K562 (cell line): ENCODE results near the gene TMEM150C.

Experiments
- CEBPB ChIP-seq: fragments of 450-650 bp; IDR thresholded peaks from 2 replicates; pipeline ENCODE4 v1.6.1; 2016; ENCODE audit warnings: missing genetic modification characterization, missing compliant biosample characterization
- FOXP1 ChIP-seq: sonication (generic); formaldehyde crosslinking; IDR thresholded peaks from 2 replicates; pipeline ENCODE4 v1.8.0; 2022; ENCODE audit warnings: mild to moderate bottlenecking, missing genetic modification reagents
- NRF1 ChIP-seq, 2 experiments: fragments of 450-650 bp; IDR thresholded peaks in 1 of 2; conservative IDR thresholded peaks in 1 of 2; 2 replicates each; pipeline ENCODE4 v1.6.1; 2014; ENCODE audit warnings: mild to moderate bottlenecking in 2 of 2
- POLR3A ChIP-seq: IDR thresholded peaks from 2 replicates; pipeline ENCODE4 v1.6.1; 2011; ENCODE audit warnings: borderline replicate concordance, mild to moderate bottlenecking, moderate library complexity; ENCODE audit not compliant: insufficient read length, insufficient read depth; ENCODE audit errors: extremely low read depth
- RNF219 ChIP-seq: fragments of 250-450 bp; sonication (Bioruptor Pico); IDR thresholded peaks from 2 replicates; pipeline ENCODE4 v1.5.0; 2022; ENCODE audit warnings: mild to moderate bottlenecking
- TCF7 ChIP-seq: sonication (generic); IDR thresholded peaks from 2 replicates; pipeline ENCODE4 v1.6.1; 2016; ENCODE audit warnings: antibody characterized with exemption, borderline replicate concordance
- YY1 ChIP-seq, 3 experiments: IDR thresholded peaks; 2 replicates each; pipeline ENCODE4 v1.6.1; 2011; ENCODE audit warnings: low read length in 2 of 3, mild to moderate bottlenecking in 2 of 3, moderate library complexity in 2 of 3, borderline replicate concordance in 1 of 3, control low read depth in 1 of 3, low read depth in 1 of 3; ENCODE audit not compliant: insufficient read depth in 3 of 3, insufficient replicate concordance in 2 of 3, control insufficient read depth in 1 of 3, insufficient read length in 1 of 3; ENCODE audit errors: extremely low read depth in 1 of 3
- ZNF175 ChIP-seq: fragments of 200-800 bp; sonication (Bioruptor generic); IDR thresholded peaks from 2 replicates; pipeline ENCODE4 v1.6.1; 2016; ENCODE audit warnings: low read depth, mild to moderate bottlenecking, missing genetic modification characterization, missing compliant biosample characterization
- TF ChIP-seq, protein P1 (sequence below), 3 experiments: IDR thresholded peaks in 2 of 3; conservative IDR thresholded peaks in 1 of 3; 2 replicates each; pipeline ENCODE4 v1.5.1; 2011 to 2012; ENCODE audit warnings: low read length in 3 of 3, mild to moderate bottlenecking in 3 of 3, control low read depth in 2 of 3, improper control_type of control experiment in 1 of 3, inconsistent platforms in 1 of 3, low read depth in 1 of 3, mixed read lengths in 1 of 3, moderate library complexity in 1 of 3; ENCODE audit not compliant: insufficient read depth in 2 of 3
- TF ChIP-seq, protein P2 (sequence below), 2 experiments: fragments of 450-650 bp; conservative IDR thresholded peaks; 2 replicates each; pipeline ENCODE4 v1.6.1; 2017; ENCODE audit warnings: mild to moderate bottlenecking in 2 of 2, moderate library complexity in 2 of 2

- TF ChIP-seq POLR3A, result no peak
- TF ChIP-seq RNF219, result no peak
- no peak for TF ChIP-seq NRF1 (conservative IDR thresholded peaks at IDR 0.05 in 1 of 2, IDR thresholded peaks at IDR 0.05 in 1 of 2)
- TF ChIP-seq CEBPB (tag), result no peak
- TF ChIP-seq FOXP1, result no peak
- TF ChIP-seq, protein P1, sequence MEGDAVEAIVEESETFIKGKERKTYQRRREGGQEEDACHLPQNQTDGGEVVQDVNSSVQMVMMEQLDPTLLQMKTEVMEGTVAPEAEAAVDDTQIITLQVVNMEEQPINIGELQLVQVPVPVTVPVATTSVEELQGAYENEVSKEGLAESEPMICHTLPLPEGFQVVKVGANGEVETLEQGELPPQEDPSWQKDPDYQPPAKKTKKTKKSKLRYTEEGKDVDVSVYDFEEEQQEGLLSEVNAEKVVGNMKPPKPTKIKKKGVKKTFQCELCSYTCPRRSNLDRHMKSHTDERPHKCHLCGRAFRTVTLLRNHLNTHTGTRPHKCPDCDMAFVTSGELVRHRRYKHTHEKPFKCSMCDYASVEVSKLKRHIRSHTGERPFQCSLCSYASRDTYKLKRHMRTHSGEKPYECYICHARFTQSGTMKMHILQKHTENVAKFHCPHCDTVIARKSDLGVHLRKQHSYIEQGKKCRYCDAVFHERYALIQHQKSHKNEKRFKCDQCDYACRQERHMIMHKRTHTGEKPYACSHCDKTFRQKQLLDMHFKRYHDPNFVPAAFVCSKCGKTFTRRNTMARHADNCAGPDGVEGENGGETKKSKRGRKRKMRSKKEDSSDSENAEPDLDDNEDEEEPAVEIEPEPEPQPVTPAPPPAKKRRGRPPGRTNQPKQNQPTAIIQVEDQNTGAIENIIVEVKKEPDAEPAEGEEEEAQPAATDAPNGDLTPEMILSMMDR (IDR thresholded peaks at IDR 0.05 in 2 of 3, conservative IDR thresholded peaks at IDR 0.05 in 1 of 3; ENCODE audit: insufficient read depth in 2 of 3, low read depth in 1 of 3, low read length in 3 of 3), result no peak
- no peak for TF ChIP-seq YY1 (IDR thresholded peaks at IDR 0.05; ENCODE audit: borderline replicate concordance in 1 of 3, control insufficient read depth in 1 of 3, extremely low read depth in 1 of 3, insufficient read depth in 3 of 3, insufficient read length in 1 of 3, insufficient replicate concordance in 2 of 3, low read depth in 1 of 3, low read length in 2 of 3)
- TF ChIP-seq ZNF175 (CRISPR knock-in tag), result no peak
- TF ChIP-seq, protein P2, sequence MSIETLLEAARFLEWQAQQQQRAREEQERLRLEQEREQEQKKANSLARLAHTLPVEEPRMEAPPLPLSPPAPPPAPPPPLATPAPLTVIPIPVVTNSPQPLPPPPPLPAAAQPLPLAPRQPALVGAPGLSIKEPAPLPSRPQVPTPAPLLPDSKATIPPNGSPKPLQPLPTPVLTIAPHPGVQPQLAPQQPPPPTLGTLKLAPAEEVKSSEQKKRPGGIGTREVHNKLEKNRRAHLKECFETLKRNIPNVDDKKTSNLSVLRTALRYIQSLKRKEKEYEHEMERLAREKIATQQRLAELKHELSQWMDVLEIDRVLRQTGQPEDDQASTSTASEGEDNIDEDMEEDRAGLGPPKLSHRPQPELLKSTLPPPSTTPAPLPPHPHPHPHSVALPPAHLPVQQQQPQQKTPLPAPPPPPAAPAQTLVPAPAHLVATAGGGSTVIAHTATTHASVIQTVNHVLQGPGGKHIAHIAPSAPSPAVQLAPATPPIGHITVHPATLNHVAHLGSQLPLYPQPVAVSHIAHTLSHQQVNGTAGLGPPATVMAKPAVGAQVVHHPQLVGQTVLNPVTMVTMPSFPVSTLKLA (conservative IDR thresholded peaks at IDR 0.05), result no peak
- TF ChIP-seq TCF7, result no peak
Observed at GRCh38 chr4:82604522-82604921, 42.7 kb upstream of the TMEM150C start.
